ENCODE results near the gene PHOSPHO2. TPM values are rescaled to one million over a fixed set of nuclear protein-coding genes. Genes with fewer than 3 reads are reported as not detected.
"Not testable (repeated sequence)": the region's sequence is repeated elsewhere in the genome, so short reads cannot be mapped to it uniquely, and the experiment has no call there.

The PHOSPHO2 gene
- total and polyA plus RNA-seq, 9 of the 15 experiments (the other 6 are each of a cell fraction or from before 2014, with no cell fraction given): 7.8 to 19.1 (median 11.7) TPM

- peak; percentile 70; the same call in 2 of the 3 replicates for ATAC-seq
- Histone ChIP-seq H3K27me3 (ENCODE audit: control insufficient read depth in 2 of 2, insufficient read depth in 2 of 2, low read length in 2 of 2) (no peaks in the 10 kb centered on the region), H3K4me2 (ENCODE audit: insufficient read depth, low read length) (no peak overlapping the region), H3K4me3 (no peak overlapping the region), H2AFZ (ENCODE audit: low read depth, low read length) (peak overlapping the region; percentile 2; the same call in 1 of the 2 replicates), H3K79me2 (ENCODE audit: control insufficient read depth, insufficient read depth, low read length) (no peaks in the 10 kb centered on the region), H3K27ac (ENCODE audit: extremely low read depth, low read depth, low read length) (no peak overlapping the region), H3K4me1 (replicated peaks in 1 of 2; ENCODE audit: control insufficient read depth in 2 of 2, insufficient read depth in 2 of 2, low read length in 2 of 2) (peaks cover 0 to 6% of the 10 kb centered on the region in 2 experiments; a peak in 1 of 5 replicates), H4K20me1 (replicated peaks; ENCODE audit: control insufficient read depth, insufficient read depth, low read length) (no peaks in the 10 kb centered on the region), H3K9ac (ENCODE audit: insufficient read depth in 1 of 2, low read depth in 2 of 2, low read length in 2 of 2) (no peak overlapping the region), H3K9me1 (ENCODE audit: control insufficient read depth, insufficient read depth, low read length) (no peaks in the 10 kb centered on the region), H3K36me3 (ENCODE audit: control insufficient read depth, insufficient read depth, low read length) (no peaks in the 10 kb centered on the region), H3K9me3 (replicated peaks; ENCODE audit: control insufficient read depth, insufficient read depth, low read depth, low read length) (no peaks in the 10 kb centered on the region; the same call in 1 of the 2 replicates)
- intact Hi-C loops (cut with micrococcal nuclease): no loop called here
- BruUV-seq (replicated peaks): no TSS peak
- CTCF ChIA-PET (ENCODE audit: low intra/inter-chr PET ratio): no interaction called here
- no peak for DNase-seq (ENCODE audit: extremely low read depth in 1 of 4, low spot score in 3 of 4)
- WGBS (ENCODE audit: insufficient coverage, low coverage, missing lambda C conversion rate): 43% methylated on average over 3 of the region's 3 CpGs
- POLR2A ChIA-PET: interaction anchor here (1.1 to 2.6 kb wide), 8 partner anchors 9 to 129 kb away, joined by 3 to 12 read pairs (median 5); partner anchors contain the start of genes CFAP210 and PHOSPHO2
- TF ChIP-seq ZNF79 (CRISPR knock-in tag; IDR thresholded peaks at IDR 0.05; ENCODE audit: low read depth) (no peak), TRIM24 (IDR thresholded peaks at IDR 0.05) (0 out of 4 replicates have a peak, but pooled peaks of 1 of the 2 experiments have one; percentile 44)
- in situ Hi-C loops (cut with MboI): no loop called here
- no peak for FAIRE-seq
These were observed 10.1 kb upstream of the PHOSPHO2 start for GRCh38 chr2:169684135-169684565.

DNA sequence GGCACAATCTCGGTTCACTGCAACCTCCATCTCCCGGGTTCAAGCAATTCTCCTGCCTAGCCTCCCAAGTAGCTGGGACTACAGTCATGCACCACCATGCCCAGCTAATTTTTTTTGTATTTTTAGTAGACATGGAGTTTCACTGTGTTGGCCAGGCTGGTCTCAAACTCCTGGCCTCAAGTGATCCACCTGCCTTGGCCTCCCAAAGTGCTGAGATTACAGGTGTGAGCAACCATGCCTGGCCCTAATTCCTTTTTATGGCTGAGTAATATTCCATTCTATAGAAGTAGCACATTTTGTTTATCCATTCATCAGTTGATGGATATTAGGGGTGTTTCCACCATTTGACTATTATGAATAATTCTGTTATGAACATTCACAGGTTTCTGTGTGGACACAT is 9.6 kb upstream of the PHOSPHO2 start:
- H3K79me2 ChIP-seq (ENCODE audit: control insufficient read depth, insufficient read depth, low read length); H3K4me1 ChIP-seq (replicated peaks in 1 of 2; ENCODE audit: control insufficient read depth in 2 of 2, insufficient read depth in 2 of 2, low read length in 2 of 2); intact Hi-C loops (cut with micrococcal nuclease); H4K20me1 ChIP-seq (replicated peaks; ENCODE audit: control insufficient read depth, insufficient read depth, low read length); BruUV-seq (replicated peaks); H3K27ac ChIP-seq (ENCODE audit: extremely low read depth, low read depth, low read length); FAIRE-seq; ATAC-seq; H3K4me2 ChIP-seq (ENCODE audit: insufficient read depth, low read length); in situ Hi-C loops (cut with MboI); H3K9me3 ChIP-seq (replicated peaks; ENCODE audit: control insufficient read depth, insufficient read depth, low read depth, low read length); H3K36me3 ChIP-seq (ENCODE audit: control insufficient read depth, insufficient read depth, low read length); H3K27me3 ChIP-seq (ENCODE audit: control insufficient read depth in 2 of 2, insufficient read depth in 2 of 2, low read length in 2 of 2); H3K9me1 ChIP-seq (ENCODE audit: control insufficient read depth, insufficient read depth, low read length); CTCF ChIA-PET (ENCODE audit: low intra/inter-chr PET ratio); H2AFZ ChIP-seq (ENCODE audit: low read depth, low read length); H3K4me3 ChIP-seq; DNase-seq (ENCODE audit: extremely low read depth in 1 of 4, low spot score in 3 of 4); H3K9ac ChIP-seq (ENCODE audit: insufficient read depth in 1 of 2, low read depth in 2 of 2, low read length in 2 of 2): not testable (repeated sequence)
- TF ChIP-seq ZNF146 (CRISPR knock-in tag; IDR thresholded peaks at IDR 0.05; ENCODE audit: unreplicated experiment): peak; percentile 66
- peak; percentile 47; the same call in 1 of the 2 replicates for TF ChIP-seq BCOR (IDR thresholded peaks at IDR 0.05)
- TF ChIP-seq RBM25 (IDR thresholded peaks at IDR 0.05; ENCODE audit: low read depth, low read length, severe bottlenecking): peak; percentile 34
- POLR2A ChIA-PET: interaction anchor here (0.9 to 2.6 kb wide), 4 partner anchors 11 to 20 kb away, joined by 4 to 12 read pairs (median 5); no protein-coding TSS in a partner anchor
- 24% methylated on average over 2 of the region's 2 CpGs for WGBS (ENCODE audit: insufficient coverage, low coverage, missing lambda C conversion rate)

DNA sequence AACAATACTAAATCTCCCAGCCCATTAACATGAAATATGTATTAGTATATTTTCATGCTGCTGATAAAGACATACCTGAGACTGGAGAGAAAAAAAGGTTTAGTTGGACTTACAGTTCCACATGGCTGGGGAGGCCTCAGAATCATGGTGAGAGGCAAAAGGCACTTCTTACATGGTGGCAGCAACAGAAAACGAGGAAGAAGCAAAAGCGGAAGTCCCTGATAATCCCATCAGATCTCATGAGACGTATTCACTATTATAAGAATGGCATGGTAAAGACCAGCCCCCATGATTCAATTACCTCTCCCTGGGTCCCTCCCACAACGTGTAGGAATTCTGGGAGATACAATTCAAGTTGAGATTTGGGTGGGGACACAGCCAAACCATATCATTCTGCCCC is 7.4 kb upstream of the PHOSPHO2 start:
- H3K9me1 ChIP-seq (ENCODE audit: control insufficient read depth, insufficient read depth, low read length); DNase-seq (ENCODE audit: extremely low read depth in 1 of 4, low spot score in 3 of 4); H3K27ac ChIP-seq (ENCODE audit: extremely low read depth, low read depth, low read length); H3K4me2 ChIP-seq (ENCODE audit: insufficient read depth, low read length); H3K79me2 ChIP-seq (ENCODE audit: control insufficient read depth, insufficient read depth, low read length); BruUV-seq (replicated peaks); in situ Hi-C loops (cut with MboI); H3K9me3 ChIP-seq (replicated peaks; ENCODE audit: control insufficient read depth, insufficient read depth, low read depth, low read length); H4K20me1 ChIP-seq (replicated peaks; ENCODE audit: control insufficient read depth, insufficient read depth, low read length); H2AFZ ChIP-seq (ENCODE audit: low read depth, low read length); FAIRE-seq; intact Hi-C loops (cut with micrococcal nuclease); H3K4me3 ChIP-seq; H3K27me3 ChIP-seq (ENCODE audit: control insufficient read depth in 2 of 2, insufficient read depth in 2 of 2, low read length in 2 of 2); ATAC-seq; H3K36me3 ChIP-seq (ENCODE audit: control insufficient read depth, insufficient read depth, low read length); H3K4me1 ChIP-seq (replicated peaks in 1 of 2; ENCODE audit: control insufficient read depth in 2 of 2, insufficient read depth in 2 of 2, low read length in 2 of 2); CTCF ChIA-PET (ENCODE audit: low intra/inter-chr PET ratio); H3K9ac ChIP-seq (ENCODE audit: insufficient read depth in 1 of 2, low read depth in 2 of 2, low read length in 2 of 2): not testable (repeated sequence)
- POLR2A ChIA-PET: interaction anchor here (0.6 kb wide), 1 partner anchor 126 kb away, joined by 3 read pairs; no protein-coding TSS in a partner anchor
- 53% methylated on average over 4 of the region's 4 CpGs for WGBS (ENCODE audit: insufficient coverage, low coverage, missing lambda C conversion rate)
